HepG2 (cell line): Measurements from ENCODE around the gene MAPKAPK3.

ENCODE experiments used
- FIP1L1 ChIP-seq: fragments of 200-400 bp; formaldehyde crosslinking; IDR thresholded peaks from 2 replicates; pipeline ENCODE4 v1.6.1; 2018; ENCODE audit warnings: low read depth, mild to moderate bottlenecking, low read length, moderate library complexity, borderline replicate concordance; ENCODE audit not compliant: insufficient read depth
- KLF11 ChIP-seq: IDR thresholded peaks from 2 replicates; pipeline ENCODE4 v1.6.1; 2016; ENCODE audit warnings: missing compliant biosample characterization
- KMT2B ChIP-seq: IDR thresholded peaks from 2 replicates; pipeline ENCODE4 v1.6.1; 2016; ENCODE audit warnings: missing genetic modification reagents, missing compliant biosample characterization
- MXD4 ChIP-seq: IDR thresholded peaks from 2 replicates; pipeline ENCODE4 v1.6.1; 2016; ENCODE audit warnings: mild to moderate bottlenecking, missing biosample characterization, missing genetic modification reagents
- SMC3 ChIP-seq: IDR thresholded peaks from 2 replicates; pipeline ENCODE4 v1.6.1; 2011; ENCODE audit warnings: low read length, improper control_type of control experiment
- TRIM24 ChIP-seq: sonication (generic); formaldehyde crosslinking; IDR thresholded peaks from 2 replicates; pipeline ENCODE4 v1.8.0; 2022; ENCODE audit warnings: mild to moderate bottlenecking, missing genetic modification reagents
- ZNF121 ChIP-seq: sonication (generic); formaldehyde crosslinking; IDR thresholded peaks from 2 replicates; pipeline ENCODE4 v1.5.0; 2020; ENCODE audit warnings: mild to moderate bottlenecking, missing genetic modification reagents
- ZNF549 ChIP-seq: sonication (generic); formaldehyde crosslinking; IDR thresholded peaks from 2 replicates; pipeline ENCODE4 v1.5.0; 2020; ENCODE audit warnings: missing genetic modification reagents
- ZNF619 ChIP-seq: sonication (generic); formaldehyde crosslinking; IDR thresholded peaks from 2 replicates; pipeline ENCODE4 v1.4.0; 2020; ENCODE audit warnings: mild to moderate bottlenecking, missing genetic modification reagents
- TF ChIP-seq, protein P1 (sequence below): sonication (generic); formaldehyde crosslinking; IDR thresholded peaks from 2 replicates; pipeline ENCODE4 v1.5.0; 2020; ENCODE audit warnings: mild to moderate bottlenecking, missing genetic modification reagents, moderate library complexity

GRCh38 chr3:50612234-50612882, 4.6 kb upstream of the MAPKAPK3 start:
- TF ChIP-seq ZNF549 (CRISPR knock-in tag) (no peak), KLF11 (no peak), SMC3 (no peak), ZNF619 (CRISPR knock-in tag) (no peak), FIP1L1 (no peak), TRIM24 (no peak), MXD4 (CRISPR knock-in tag) (no peak), KMT2B (CRISPR knock-in tag) (no peak), ZNF121 (CRISPR knock-in tag) (no peak)
- TF ChIP-seq, protein P1, sequence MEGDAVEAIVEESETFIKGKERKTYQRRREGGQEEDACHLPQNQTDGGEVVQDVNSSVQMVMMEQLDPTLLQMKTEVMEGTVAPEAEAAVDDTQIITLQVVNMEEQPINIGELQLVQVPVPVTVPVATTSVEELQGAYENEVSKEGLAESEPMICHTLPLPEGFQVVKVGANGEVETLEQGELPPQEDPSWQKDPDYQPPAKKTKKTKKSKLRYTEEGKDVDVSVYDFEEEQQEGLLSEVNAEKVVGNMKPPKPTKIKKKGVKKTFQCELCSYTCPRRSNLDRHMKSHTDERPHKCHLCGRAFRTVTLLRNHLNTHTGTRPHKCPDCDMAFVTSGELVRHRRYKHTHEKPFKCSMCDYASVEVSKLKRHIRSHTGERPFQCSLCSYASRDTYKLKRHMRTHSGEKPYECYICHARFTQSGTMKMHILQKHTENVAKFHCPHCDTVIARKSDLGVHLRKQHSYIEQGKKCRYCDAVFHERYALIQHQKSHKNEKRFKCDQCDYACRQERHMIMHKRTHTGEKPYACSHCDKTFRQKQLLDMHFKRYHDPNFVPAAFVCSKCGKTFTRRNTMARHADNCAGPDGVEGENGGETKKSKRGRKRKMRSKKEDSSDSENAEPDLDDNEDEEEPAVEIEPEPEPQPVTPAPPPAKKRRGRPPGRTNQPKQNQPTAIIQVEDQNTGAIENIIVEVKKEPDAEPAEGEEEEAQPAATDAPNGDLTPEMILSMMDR (CRISPR knock-in tag): no peak
